ENCODE data around the gene SLC5A2.
A peak's percentile ranks its signal among the peaks of the same experiment; 100 is the strongest.
"Not testable (repeated sequence)": the region's sequence is repeated elsewhere in the genome, so short reads cannot be mapped to it uniquely, and the experiment has no call there.

Gene SLC5A2

DNA sequence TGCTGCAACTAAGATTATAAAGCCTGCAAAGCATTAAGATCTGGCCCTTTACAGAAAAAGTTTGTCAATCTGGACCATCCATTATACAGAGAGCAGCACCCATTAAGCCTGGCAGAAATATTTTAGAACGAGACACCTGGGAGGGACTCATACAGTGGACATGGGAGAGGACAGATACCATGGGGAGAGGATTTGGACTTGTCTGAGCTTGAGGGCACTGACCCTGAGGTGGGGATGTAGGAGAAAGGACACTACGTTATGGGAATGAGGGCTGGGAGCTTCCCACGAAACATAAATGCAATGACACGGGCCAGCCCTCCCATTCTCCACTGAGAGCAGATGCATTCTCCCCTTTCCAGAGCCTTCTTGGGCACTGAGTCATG, 19.0 kb downstream of the SLC5A2 start:
- DNase-seq: no peak

DNA sequence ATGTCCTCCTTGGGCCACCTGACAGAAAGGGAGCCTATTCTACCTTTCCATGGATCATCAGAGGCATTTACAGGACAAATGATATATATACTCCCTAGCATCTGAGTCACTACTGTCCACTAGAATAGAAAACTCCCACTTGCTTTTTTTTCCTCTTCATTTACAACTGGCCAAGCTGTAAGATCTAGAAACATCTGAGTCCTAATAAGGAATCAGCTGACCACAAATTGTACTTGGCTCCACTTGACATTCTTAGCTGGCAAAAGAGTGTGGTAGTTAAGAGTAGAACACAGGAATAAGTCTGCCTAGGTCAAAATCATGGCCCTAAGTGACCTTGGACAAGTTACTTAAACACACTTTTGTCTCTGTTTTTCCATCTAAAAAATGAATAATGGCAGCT, 20.1 kb downstream of the SLC5A2 start:
- DNase-seq: no peak

DNA sequence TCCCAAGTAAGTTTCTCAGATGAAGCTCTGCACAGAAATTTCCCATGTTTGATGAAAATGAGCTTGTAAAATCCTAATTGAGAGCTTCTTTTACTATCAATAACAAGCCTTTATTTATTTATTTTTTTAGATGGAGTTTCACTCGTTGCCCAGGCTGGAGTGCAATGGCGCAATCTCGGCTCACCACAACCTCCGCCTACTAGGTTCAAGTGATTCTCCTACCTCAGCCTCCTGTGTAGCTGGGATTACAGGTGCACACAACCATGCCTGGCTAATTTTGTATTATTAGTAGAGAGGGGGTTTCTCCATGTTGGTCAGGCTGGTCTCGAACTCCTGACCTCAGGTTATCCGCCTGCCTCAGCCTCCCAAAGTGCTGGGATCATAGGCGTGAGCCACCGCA, 20.6 kb downstream of the SLC5A2 start:
- not testable (repeated sequence) for DNase-seq

DNA sequence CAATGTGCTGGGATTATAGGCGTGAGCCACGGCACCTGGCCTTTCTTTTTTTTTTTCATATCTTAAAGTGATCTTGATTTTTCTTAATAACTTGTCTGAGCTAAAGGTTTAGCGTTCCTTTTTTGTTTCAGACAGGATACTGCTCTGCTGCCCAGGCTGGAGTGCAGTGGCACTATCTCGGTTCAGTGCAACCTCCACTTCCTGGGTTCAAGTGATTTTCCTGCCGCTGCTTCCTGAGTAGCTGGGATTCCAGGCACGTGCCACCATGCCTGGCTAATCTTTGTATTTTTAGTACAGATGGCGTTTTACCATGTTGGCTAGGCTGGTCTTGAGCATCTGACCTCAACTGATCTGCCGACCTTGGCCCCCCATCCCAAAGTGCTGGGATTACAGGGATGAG, 21.2 kb downstream of the SLC5A2 start:
- no peak for DNase-seq

DNA sequence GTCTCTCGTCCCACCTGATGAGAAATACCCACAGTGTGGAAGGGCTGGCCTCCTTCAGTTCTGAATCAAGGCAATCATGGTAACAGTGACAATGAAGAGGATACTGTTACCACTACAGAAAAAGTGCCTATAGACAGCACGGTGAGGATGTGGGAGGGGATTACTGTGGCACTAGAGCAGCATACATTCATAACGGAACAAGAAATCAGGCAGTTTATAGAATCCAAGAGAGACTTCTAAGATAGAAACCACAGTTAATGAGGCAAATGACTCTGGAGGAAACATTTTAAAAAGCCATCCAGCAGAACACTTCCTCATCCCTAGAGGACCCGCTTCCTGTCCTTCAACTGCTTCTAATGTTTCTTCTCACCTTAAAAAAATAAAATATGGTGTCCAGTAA, 22.6 kb downstream of the SLC5A2 start:
- peak; percentile 65 for DNase-seq

DNA sequence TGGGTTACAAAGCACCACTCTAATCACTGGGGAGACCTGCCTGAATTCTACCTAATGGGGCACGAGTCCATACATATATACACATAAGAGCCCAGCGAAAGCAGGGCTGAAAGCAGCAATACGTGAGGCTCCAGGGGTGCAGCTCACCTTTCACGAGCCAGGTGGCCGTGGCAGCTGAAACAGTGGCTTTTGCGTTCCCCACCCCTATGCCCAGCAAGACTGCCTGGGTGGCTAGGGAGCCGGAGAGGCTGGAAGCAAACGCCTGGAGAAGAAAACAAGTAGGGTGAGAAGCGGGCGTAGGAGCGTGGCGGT, 24.6 kb downstream of the SLC5A2 start:
- no peak for DNase-seq

DNA sequence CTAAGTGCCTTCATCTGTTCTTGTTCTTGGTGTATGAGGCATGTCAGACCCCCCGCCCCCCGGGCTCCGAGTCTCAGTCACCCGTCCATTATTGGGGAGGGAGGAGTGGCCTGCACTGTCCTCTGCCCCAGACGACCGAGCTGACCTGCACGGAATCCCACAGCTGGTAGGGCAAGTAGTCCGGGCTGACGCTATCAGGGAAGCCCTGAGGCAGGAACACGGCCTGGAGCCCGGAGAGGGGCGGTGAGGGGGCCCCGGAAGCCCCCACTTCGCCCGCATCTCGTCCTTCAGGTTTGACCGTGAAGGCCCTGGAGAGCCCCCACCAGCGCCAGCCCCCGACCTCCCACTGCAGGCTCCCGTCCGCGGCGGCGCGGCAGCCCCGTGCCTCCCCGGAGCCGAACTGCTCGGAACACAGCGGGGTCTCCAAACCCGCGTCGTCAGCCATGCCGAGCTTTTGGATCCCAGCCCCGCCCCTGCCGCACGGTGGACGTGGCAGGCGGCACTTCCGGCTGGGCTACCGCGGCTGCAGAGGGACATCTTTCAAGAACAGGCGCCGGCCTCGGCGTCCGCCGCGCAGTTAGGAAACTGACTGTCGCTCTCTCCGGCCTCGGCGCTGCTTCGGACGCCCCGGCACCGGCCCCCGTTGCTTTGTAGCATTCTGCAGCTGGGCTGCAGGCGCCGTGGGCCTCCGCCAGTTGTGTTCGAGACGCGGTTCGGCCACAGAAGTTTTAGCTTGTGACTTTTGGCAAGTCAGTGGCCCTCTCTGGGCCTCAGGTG, 25.2 kb downstream of the SLC5A2 start, which contains the start of gene RUSF1:
RUSF1 (minus strand) TSS at position 463 of the 777 bp plus-strand sequence; CDS start at position 445, 18 bp downstream.
- DNase-seq: peak; percentile 59

DNA sequence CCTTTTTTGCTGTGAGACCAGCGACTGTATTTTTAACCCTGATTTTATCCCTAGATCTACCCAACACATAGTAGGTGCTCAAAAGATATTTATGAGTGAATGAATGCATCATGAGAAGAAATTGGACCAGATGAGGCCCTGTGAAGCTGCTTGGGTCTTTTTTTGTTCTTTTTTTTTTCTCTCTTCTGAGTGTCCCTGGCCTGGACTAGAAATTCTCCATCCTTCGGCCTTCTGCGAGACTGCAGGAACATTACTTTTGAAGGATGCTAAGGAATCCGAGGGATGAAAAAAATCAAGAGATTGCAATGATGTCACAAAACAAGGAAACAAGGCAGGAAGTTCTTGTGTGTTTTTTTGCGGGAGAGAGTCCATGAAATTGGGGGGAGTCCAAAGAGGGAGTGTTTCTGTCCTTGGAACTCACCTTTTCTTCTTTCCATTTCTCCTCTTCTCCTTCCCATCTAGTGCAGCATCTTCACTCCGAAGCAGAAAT, 25.8 kb downstream of the SLC5A2 start:
- no peak for DNase-seq

DNA sequence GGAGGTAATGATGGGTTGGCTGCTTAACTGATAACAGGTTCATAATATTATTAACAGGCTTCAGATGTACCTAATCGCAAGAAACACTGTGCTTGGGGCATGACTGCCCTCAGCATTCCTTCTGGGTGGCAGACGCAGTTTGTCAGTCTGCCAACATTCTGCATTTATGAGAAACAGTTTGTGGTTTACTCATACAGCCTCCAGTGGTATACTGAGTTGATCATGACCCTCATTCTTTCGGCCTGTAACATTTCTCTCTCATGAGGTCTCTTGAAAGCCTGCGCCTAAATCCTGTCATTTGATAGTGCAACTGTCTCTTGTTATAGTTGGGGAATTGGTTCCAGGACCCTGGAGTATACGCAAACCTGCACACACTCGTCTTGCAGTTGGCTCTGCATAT, 30.2 kb downstream of the SLC5A2 start:
- DNase-seq: no peak

DNA sequence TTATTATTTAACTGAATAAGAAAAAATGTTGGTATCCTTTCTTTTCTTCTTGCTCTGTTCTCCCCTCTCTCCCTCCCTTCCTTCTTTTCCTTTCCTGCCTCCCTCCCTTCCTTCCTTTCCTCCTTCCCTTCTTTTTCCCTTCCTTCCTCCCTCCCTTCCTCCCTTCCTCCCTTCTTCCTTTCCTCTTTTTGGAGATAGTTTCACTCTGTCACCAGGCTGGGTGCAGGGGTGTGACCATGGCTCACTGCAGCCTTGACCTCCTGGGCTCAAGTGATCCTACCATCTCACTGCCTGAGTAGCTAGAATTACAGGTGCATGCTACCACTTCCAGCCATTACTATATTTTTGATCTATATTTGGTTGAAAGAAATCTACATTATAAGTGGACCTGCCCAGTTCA, 31.0 kb downstream of the SLC5A2 start:
- no peak for DNase-seq

DNA sequence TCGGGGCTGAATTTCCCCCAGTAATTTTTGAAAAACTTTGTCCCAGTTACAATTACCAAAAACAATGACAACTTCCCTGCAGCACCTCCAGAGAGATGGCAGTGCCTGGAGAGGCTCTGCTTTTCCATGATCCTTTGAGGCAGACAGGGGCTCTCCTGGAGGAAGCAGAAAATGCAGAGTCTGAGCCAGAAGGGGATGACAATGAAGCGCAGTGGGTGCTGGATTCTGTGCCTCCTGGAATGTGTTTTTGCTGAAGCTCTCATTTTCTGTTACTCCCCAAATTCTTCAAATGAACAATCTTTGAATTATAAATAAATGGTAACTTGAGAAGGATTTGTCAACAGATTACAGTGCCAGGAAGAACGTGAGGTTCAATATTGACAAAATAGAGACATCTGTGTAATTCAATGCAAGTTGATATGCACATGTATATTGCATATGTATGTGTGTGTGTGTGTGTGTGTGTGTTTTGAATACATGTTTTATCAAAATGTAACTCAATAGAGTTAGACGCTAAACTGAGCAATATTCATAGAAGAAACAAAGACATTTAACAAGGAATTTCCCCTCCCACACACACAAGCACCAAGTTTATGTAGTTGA, 35.0 kb downstream of the SLC5A2 start:
- no peak for DNase-seq

DNA sequence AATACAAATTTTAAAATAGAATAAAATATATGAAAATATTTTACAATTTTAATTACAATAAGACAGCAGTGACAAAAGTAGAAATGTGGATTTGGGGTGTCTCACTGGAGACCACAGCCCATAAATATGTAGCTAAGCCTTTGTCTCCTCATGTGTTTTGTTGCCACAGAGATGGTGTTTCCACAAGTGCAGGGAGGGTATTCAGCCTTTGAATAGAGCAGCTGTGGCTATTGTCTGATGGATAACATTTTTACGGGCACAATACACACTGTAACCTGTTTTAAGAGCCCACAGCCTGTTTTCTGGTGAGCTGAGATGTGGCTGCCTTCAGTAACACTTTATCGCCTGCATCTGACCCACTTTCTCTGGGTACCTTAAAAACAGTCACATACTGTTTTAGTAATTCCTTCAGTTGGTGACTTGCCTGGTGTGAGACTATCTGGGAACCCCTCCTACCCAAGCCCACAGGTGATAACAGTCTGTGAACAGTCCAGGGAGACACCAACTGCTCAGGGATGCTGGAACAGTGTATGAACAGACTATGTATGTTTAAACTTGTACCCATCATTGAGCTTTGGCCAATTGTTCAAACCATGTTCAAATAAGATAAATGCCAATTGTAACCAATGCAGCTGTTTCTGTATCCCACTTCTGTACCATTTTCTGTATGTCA, 37.0 kb downstream of the SLC5A2 start:
- DNase-seq: no peak

DNA sequence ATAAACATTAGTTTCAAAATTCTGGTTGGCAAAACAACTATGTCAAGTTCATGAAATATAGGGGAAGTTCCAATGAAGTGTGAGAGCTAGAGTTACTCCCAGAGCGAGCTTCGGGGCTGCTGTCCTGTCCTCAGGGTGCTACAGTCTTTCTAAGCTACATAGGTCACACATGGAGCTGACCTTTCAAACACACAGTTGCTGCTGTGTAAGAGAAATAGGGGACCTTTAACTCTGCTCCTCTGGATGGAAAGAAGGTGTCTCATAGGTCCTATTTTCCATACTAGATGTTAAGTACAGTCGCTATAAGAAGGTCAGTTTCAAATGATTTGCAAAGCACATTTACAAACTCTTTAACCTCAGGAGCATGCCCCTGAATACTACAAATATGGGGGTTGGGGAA, 38.4 kb downstream of the SLC5A2 start:
- DNase-seq: no peak

DNA sequence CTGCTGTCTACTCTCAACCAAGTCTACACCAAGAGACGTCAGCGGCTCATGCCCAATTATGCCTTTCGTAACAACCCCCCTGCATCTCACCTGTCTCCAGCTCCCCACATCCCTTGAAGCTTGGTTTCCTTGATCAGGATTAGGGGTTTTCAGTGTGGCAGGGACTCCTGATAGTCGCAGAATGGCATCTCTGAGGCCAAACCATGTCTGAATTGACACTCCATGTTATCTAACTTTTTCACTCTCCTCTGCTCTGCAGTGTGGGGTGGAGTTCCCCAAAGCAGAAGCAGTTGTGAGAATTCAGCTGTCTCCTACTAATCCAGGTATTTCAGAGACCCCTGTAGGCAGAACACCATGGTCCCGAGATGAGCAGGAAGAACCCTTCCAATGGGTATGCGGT, 39.1 kb downstream of the SLC5A2 start:
- no peak for DNase-seq

DNA sequence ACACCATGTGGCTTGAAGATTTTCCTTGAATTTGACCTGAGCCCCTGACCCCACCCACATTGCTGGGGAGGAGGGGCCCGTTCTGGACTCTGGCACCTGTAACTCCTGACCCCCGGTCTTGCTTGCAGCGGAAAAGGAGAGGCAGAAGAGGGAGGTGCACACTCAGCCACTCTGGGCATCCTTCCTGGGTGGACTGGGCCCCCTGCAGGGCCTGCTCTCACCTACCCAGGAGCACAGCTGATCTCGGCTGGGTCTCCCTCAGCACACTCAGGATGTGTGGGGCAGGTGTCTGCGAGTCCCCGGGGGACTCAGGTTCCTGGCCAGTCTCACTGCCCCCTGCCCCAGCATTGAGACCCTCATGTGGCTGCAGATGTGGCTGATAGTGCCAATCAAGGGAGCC, 40.8 kb downstream of the SLC5A2 start:
- not testable (repeated sequence) for DNase-seq

DNA sequence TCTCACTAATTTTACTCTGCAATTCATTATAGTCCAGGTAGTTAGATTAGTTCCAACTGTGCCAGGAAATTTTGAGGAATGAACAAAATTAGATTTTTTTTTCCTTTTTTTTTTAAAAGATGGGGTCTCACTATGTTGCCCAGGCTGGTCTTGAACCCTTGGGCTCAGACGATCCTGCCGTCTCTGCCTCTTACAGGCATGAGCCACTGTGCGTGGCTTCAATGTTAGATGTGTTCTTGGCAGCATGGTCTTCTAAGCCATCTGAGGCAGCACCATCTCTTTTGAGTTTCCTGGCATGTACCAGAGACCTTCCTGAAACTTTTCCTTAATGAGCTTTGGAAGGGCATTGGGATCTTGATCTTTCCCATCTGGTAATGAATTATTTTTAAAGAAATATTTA, 42.2 kb downstream of the SLC5A2 start:
- no peak for DNase-seq

DNA sequence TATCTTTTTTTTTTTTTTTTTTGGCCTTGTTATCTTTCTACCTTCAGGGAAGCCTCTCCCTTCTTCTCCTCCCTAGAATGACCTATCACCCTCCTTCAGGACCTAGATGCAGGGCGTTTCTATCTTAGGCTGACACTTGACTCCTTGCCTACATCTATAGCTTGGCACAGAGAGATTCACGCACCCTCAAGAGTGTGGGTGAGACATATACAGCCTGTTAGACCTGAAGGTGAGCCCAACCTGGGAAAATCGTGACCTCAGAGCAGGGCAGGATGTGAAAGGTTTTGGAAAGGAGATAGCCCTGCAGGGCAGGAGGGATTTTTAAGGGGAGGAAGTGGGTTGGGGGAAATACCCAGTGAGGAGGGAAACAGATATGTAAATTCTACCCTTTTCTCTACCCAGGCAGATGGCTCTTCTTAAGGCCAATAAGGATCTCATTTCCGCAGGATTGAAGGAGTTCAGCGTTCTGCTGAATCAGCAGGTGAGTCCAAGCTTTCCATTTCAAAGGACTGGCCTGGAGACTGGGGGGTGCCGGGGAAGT, 44.9 kb downstream of the SLC5A2 start, which contains the start of gene AHSP:
AHSP (plus strand) TSS at position 167 of the 541 bp plus-strand sequence; CDS start at position 407, 240 bp downstream.
- no peak for DNase-seq

DNA sequence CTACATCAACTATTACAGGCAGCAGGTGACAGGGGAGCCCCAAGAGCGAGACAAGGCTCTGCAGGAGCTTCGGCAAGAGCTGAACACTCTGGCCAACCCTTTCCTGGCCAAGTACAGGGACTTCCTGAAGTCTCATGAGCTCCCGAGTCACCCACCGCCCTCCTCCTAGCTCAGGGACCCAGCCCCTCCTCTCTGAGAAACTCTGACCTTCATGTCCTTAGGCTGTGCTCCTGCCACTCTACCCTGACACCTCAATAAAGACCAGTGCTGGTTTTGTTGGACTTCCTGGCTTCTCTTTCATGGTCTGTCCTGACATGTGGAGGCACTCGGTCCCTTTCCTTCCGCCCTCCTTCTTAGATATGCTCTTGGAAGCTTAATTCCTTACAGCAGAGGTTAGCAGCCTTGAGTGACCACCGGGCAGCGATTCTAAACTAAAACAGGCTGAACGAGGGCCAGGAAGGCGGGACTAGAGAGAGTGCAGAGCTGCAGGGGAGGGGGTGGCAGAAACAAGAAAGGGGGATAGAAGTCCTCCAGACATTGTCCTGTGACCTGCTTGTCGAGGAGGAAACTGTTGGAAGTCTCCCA, 45.7 kb downstream of the SLC5A2 start:
- no peak for DNase-seq

DNA sequence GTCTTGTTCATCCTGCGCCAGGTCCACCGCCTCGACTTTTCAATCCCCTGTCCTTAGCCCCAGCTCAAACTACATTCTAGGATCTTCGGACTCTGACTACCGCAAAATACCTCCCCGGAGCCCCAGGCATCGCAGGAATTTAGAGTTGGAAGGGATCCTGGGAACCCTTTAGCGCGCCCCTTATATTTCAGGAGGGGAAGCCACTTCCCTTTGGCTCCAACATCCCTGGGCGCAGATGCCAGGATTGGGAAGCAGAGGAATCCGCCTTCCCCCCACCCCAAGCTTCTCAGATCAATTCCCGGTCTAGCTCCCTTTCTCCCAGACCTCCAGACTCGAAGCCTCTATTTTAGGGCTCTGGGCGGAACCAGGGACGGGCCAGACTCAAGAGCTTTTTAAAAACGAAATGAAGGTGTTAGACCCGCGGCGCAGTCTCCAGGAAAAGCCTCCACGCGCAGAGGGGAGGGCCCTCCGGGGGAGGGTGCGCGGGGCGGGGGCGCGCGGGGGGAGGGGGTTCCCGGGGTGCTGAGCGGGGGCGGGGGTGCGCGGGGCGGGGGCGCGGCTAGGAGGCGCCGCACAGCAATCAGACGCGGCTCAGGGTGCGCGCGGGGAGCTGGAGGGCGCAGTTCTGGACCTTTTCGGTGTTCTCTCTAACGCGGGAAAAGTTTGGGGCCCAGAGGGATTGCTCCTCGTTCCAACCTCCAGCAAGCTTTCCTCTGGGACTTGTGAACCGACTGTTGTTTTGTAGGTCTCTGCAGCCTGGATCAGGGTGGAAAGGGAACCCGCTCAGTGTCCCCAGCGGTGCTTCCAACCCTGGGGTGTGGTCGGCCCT, 46.4 kb downstream of the SLC5A2 start:
- DNase-seq: no peak

DNA sequence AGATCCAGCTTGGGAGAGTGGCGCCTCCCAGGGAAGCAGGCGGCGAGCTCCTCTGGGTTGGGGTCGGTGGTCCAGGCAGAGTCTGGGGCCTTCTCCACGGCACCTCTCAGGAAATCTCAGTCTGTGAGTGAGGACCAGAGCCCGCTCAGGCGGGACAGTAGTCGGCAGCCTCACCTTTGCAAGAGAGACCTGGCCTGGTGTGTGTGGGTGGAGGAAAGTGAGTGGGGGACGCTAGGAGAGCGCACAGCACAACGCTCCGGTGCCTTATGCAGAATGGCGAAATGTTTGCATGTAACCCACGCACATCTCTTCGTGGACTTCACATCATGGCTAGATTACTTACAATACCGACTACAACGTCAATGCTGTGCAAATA, 47.0 kb downstream of the SLC5A2 start:
- no peak for DNase-seq

DNA sequence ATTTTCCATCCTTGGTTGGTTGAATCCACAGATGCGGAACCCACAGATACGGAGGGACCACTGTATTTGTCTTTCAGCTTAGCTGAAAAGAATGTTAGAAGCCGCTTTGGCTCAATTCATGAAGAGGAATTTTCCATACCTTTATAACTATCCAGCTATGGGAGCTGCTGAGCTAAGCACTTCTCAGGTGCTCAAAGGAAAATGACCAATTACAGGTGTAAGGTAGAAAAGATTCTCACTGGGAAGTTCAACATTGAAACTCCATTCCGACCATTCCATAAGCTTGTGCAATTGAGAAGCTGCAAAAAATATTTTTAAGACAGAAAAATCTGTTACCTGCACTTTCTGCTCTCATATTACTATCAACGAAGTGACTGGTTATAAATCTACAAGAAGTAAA, 47.5 kb downstream of the SLC5A2 start:
- DNase-seq: no peak

DNA sequence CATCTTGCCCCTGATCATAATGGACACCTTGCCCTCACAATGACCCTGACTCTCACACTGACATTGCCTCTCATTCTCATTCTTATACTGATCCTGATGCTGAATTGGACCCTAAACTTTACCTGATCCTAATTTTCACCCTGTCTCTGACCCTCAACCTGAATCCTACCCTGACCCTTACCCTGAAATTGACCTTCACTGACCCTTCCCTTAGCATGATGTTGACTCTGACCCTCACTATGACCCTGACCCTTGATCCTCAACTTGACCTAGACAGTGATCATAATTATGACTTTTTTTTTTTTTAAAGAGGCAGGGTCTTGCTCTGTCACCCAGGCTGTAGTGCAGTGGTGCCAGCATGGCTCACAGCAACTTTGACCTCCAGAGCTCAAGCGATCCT, 48.2 kb downstream of the SLC5A2 start:
- no peak for DNase-seq

DNA sequence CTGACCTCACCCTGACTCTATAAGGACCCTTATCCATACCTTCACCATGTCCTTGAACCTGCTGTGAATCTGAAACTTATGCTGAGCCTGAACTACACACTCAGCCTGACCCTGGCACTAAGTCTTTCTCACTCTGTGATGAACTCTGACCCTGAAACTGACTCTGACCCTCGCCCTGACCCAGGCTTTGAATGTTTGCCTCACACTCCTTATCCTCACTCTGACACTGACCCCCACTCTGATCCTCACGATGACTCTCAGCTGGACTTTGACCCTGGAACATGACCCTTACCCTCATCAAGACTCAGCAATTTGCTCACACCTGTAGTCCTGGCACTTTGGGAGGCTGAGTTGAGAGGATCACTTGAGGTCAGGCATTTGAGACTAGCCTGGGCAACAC, 49.2 kb downstream of the SLC5A2 start:
- no peak for DNase-seq

All from GF-D8 (cell line).